Astrocyte (in vitro differentiated cells and primary cell): ENCODE data around the gene MKRN2. TPM values are rescaled to one million over a fixed set of nuclear protein-coding genes. Genes with fewer than 3 reads are reported as not detected.

Experiments used
- DNase-seq: peaks from one replicate; pipeline ENCODE4 v3.0.0-alpha.2; 2010; ENCODE audit warnings: low read depth
- FAIRE-seq: peaks from 2 replicates; lab custom pipeline; 2011; peaks lifted over from hg19 to GRCh38; lab: Jason Lieb, UNC
- H2AFZ ChIP-seq: 2 replicates; pipeline ENCODE4 v1.6.0; 2012; ENCODE audit warnings: low read depth, low read length, inconsistent platforms
- H3K27ac ChIP-seq: 2 replicates; pipeline ENCODE4 v1.5.1; 2011; ENCODE audit warnings: low read depth, low read length, inconsistent platforms
- H3K27me3 ChIP-seq: 2 replicates; pipeline ENCODE4 v1.6.0; 2011; ENCODE audit warnings: low read length, inconsistent platforms; ENCODE audit not compliant: insufficient read depth
- H3K36me3 ChIP-seq: 2 replicates; pipeline ENCODE4 v1.5.1; 2011; ENCODE audit warnings: low read length, inconsistent platforms; ENCODE audit not compliant: insufficient read depth
- H3K4me1 ChIP-seq: 2 replicates; pipeline ENCODE4 v1.5.1; 2011; ENCODE audit warnings: low read length, inconsistent platforms; ENCODE audit not compliant: insufficient read depth
- H3K4me2 ChIP-seq: 2 replicates; pipeline ENCODE4 v1.6.0; 2012; ENCODE audit warnings: low read length, inconsistent platforms
- H3K4me3 ChIP-seq: 2 replicates; pipeline ENCODE4 v1.5.1; 2011; ENCODE audit warnings: low read depth, mild to moderate bottlenecking, low read length, inconsistent platforms; ENCODE audit not compliant: insufficient read depth
- H3K79me2 ChIP-seq: 2 replicates; pipeline ENCODE4 v1.6.0; 2012; ENCODE audit warnings: mild to moderate bottlenecking, low read length, inconsistent platforms; ENCODE audit not compliant: insufficient read depth
- H3K9ac ChIP-seq: 2 replicates; pipeline ENCODE4 v1.6.0; 2012; ENCODE audit warnings: mild to moderate bottlenecking, low read length, inconsistent platforms
- H3K9me3 ChIP-seq: 2 replicates; pipeline ENCODE4 v1.5.1; 2012; ENCODE audit warnings: low read depth, mild to moderate bottlenecking, low read length, inconsistent platforms; ENCODE audit not compliant: insufficient read depth
- H4K20me1 ChIP-seq: 2 replicates; pipeline ENCODE4 v1.6.0; 2012; ENCODE audit warnings: low read length, inconsistent platforms; ENCODE audit not compliant: insufficient read depth
- H3K27ac Mint-ChIP-seq: one replicate; pipeline ENCODE4 v1.8.0; 2021; ENCODE audit warnings: mild to moderate bottlenecking, mixed read lengths; ENCODE audit not compliant: unreplicated experiment
- H3K27me3 Mint-ChIP-seq: one replicate; pipeline ENCODE4 v1.8.0; 2021; ENCODE audit warnings: low read depth, mixed read lengths; ENCODE audit not compliant: unreplicated experiment
- H3K36me3 Mint-ChIP-seq: one replicate; pipeline ENCODE4 v1.8.0; 2021; ENCODE audit warnings: low read depth, mixed read lengths; ENCODE audit not compliant: unreplicated experiment
- H3K4me1 Mint-ChIP-seq: one replicate; pipeline ENCODE4 v1.8.0; 2021; ENCODE audit warnings: low read depth, mixed read lengths; ENCODE audit not compliant: unreplicated experiment
- H3K4me3 Mint-ChIP-seq: one replicate; pipeline ENCODE4 v1.8.0; 2021; ENCODE audit warnings: mild to moderate bottlenecking, moderate library complexity, mixed read lengths; ENCODE audit not compliant: unreplicated experiment
- H3K9me3 Mint-ChIP-seq: one replicate; pipeline ENCODE4 v1.8.0; 2021; ENCODE audit warnings: mild to moderate bottlenecking, mixed read lengths; ENCODE audit not compliant: unreplicated experiment
- EZH2 ChIP-seq: IDR thresholded peaks from 2 replicates; pipeline ENCODE4 v1.6.1; 2012; ENCODE audit warnings: mild to moderate bottlenecking, low read length, inconsistent platforms; ENCODE audit not compliant: insufficient read depth
- total RNA-seq: library from RNA; stranded (reverse); gene quantifications from 2 replicates; pipeline ENCODE4 v1.2.1, GENCODE V29; 2021
- TF ChIP-seq, protein P1 (sequence below): IDR thresholded peaks from 2 replicates; pipeline ENCODE4 v1.5.1; 2011; ENCODE audit warnings: low read depth, mild to moderate bottlenecking, inconsistent platforms, low read length, moderate library complexity; ENCODE audit not compliant: insufficient read depth

The MKRN2 gene
- total RNA-seq, 1 donor from 2014 or later: 36.7 TPM

DNA sequence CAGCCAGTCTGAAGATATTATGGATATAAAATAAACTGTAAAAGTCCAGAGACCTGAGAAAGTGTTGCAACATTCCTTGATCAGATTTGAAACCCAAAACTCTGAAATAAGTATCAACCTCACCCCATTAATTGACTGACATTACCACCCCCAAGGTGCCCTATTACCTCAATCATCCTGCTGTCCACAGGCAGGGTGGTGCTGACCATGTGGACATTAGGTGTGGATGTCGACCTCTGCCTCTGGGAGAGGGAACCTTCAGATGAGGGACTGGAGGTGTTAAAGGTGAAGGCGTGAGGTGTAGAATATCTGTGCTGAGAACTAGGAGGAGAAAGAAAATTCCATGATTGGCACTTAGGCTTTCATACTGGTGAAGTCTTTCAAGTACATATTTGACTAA, 47.1 kb downstream of the MKRN2 start:
- Histone ChIP-seq H3K4me1 (no peaks in the 10 kb centered on the region), H3K9ac (no peak overlapping the region), H3K27me3 (no peaks in the 10 kb centered on the region), H3K27ac (no peak overlapping the region), H4K20me1 (peaks cover 30% of the 10 kb centered on the region), H3K36me3 (peaks cover 57% of the 10 kb centered on the region), H3K4me3 (no peak overlapping the region), H2AFZ (no peak overlapping the region), H3K9me3 (no peaks in the 10 kb centered on the region), H3K79me2 (peaks cover 17% of the 10 kb centered on the region), H3K4me2 (no peak overlapping the region)
- no peak for TF ChIP-seq EZH2
- TF ChIP-seq, protein P1, sequence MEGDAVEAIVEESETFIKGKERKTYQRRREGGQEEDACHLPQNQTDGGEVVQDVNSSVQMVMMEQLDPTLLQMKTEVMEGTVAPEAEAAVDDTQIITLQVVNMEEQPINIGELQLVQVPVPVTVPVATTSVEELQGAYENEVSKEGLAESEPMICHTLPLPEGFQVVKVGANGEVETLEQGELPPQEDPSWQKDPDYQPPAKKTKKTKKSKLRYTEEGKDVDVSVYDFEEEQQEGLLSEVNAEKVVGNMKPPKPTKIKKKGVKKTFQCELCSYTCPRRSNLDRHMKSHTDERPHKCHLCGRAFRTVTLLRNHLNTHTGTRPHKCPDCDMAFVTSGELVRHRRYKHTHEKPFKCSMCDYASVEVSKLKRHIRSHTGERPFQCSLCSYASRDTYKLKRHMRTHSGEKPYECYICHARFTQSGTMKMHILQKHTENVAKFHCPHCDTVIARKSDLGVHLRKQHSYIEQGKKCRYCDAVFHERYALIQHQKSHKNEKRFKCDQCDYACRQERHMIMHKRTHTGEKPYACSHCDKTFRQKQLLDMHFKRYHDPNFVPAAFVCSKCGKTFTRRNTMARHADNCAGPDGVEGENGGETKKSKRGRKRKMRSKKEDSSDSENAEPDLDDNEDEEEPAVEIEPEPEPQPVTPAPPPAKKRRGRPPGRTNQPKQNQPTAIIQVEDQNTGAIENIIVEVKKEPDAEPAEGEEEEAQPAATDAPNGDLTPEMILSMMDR: no peak
- Mint-ChIP-seq H3K36me3 (peaks cover 9% of the 10 kb centered on the region), H3K4me3 (no peak overlapping the region), H3K27me3 (no peaks in the 10 kb centered on the region), H3K9me3 (no peaks in the 10 kb centered on the region), H3K27ac (no peak overlapping the region), H3K4me1 (no peaks in the 10 kb centered on the region)
- no peak for FAIRE-seq
- no peak for DNase-seq

- no peaks in the 10 kb centered on the region for H3K9me3 Mint-ChIP-seq
- peaks cover 50% of the 10 kb centered on the region for H4K20me1 ChIP-seq
- H3K27ac ChIP-seq: no peak overlapping the region
- DNase-seq (no peak), FAIRE-seq (no peak)
- H3K4me3 ChIP-seq: no peak overlapping the region
- TF ChIP-seq, protein P1: no peak
- no peak for TF ChIP-seq EZH2
- H3K27ac Mint-ChIP-seq: no peak overlapping the region
- no peaks in the 10 kb centered on the region for H3K4me1 ChIP-seq
- H3K27me3 Mint-ChIP-seq: no peaks in the 10 kb centered on the region
- H2AFZ ChIP-seq: no peak overlapping the region
- no peak overlapping the region for H3K4me2 ChIP-seq
- peaks cover 34% of the 10 kb centered on the region for H3K36me3 ChIP-seq
- peaks cover 52% of the 10 kb centered on the region for H3K79me2 ChIP-seq
- no peaks in the 10 kb centered on the region for H3K9me3 ChIP-seq
- H3K27me3 ChIP-seq: no peaks in the 10 kb centered on the region
- H3K4me3 Mint-ChIP-seq: no peak overlapping the region
- peaks cover 2% of the 10 kb centered on the region for H3K4me1 Mint-ChIP-seq
- H3K9ac ChIP-seq: no peak overlapping the region
- H3K36me3 Mint-ChIP-seq: peaks cover 7% of the 10 kb centered on the region
Measured at GRCh38 chr3:12608376-12608775, 51.5 kb downstream of the MKRN2 start.

- H3K9me3 Mint-ChIP-seq: no peaks in the 10 kb centered on the region
- peaks cover 7% of the 10 kb centered on the region for H3K36me3 Mint-ChIP-seq
- no peak overlapping the region for H3K27ac Mint-ChIP-seq
- no peak overlapping the region for H3K9ac ChIP-seq
- H3K4me3 ChIP-seq: no peak overlapping the region
- H3K36me3 ChIP-seq: peaks cover 29% of the 10 kb centered on the region
- H3K9me3 ChIP-seq: no peaks in the 10 kb centered on the region
- H3K27ac ChIP-seq: no peak overlapping the region
- peaks cover 70% of the 10 kb centered on the region for H3K79me2 ChIP-seq
- H3K4me2 ChIP-seq: no peak overlapping the region
- H4K20me1 ChIP-seq: peaks cover 50% of the 10 kb centered on the region
- peaks cover 2% of the 10 kb centered on the region for H3K4me1 Mint-ChIP-seq
- no peaks in the 10 kb centered on the region for H3K4me1 ChIP-seq
- DNase-seq (no peak), FAIRE-seq (no peak)
- H3K27me3 Mint-ChIP-seq: no peaks in the 10 kb centered on the region
- H3K27me3 ChIP-seq: no peaks in the 10 kb centered on the region
- TF ChIP-seq, protein P1: no peak
- TF ChIP-seq EZH2: no peak
- H3K4me3 Mint-ChIP-seq: no peak overlapping the region
- H2AFZ ChIP-seq: no peak overlapping the region
Measured at GRCh38 chr3:12611117-12611516, 54.2 kb downstream of the MKRN2 start.
